Neuron (in vitro differentiated cells): ENCODE results near the gene PEX10.
A peak's percentile ranks its signal among the peaks of the same experiment; 100 is the strongest.

Experiments used
- H2AFZ ChIP-seq: one replicate; pipeline ENCODE4 v1.6.1; 2013; ENCODE audit warnings: low read depth, mild to moderate bottlenecking, inconsistent platforms, low read length, moderate library complexity
- H3K27me3 ChIP-seq: one replicate; pipeline ENCODE4 v1.6.1; 2013; ENCODE audit warnings: low read length; ENCODE audit not compliant: insufficient read depth
- H3K36me3 ChIP-seq: one replicate; pipeline ENCODE4 v1.6.1; 2013; ENCODE audit warnings: low read length; ENCODE audit not compliant: insufficient read depth
- H3K4me1 ChIP-seq: one replicate; pipeline ENCODE4 v1.6.1; 2013; ENCODE audit warnings: low read length; ENCODE audit not compliant: insufficient read depth
- H3K4me3 ChIP-seq: 2 replicates; pipeline ENCODE4 v1.5.1; 2013; ENCODE audit warnings: mild to moderate bottlenecking, low read length, moderate library complexity
- H3K9me3 ChIP-seq: one replicate; pipeline ENCODE4 v1.6.1; 2013; ENCODE audit warnings: low read length

Gene PEX10

GRCh38 chr1:2415337-2415736 lies 3.0 kb upstream of the PEX10 start:
- Histone ChIP-seq H3K27me3 (peaks cover 21% of the 10 kb centered on the region), H3K4me3 (no peak overlapping the region), H2AFZ (no peak overlapping the region), H3K36me3 (peaks cover 2% of the 10 kb centered on the region), H3K4me1 (peaks cover 21% of the 10 kb centered on the region), H3K9me3 (no peaks in the 10 kb centered on the region)

- Histone ChIP-seq H3K36me3 (peaks cover 7% of the 10 kb centered on the region), H3K4me1 (peaks cover 21% of the 10 kb centered on the region), H3K9me3 (no peaks in the 10 kb centered on the region), H3K4me3 (no peak overlapping the region), H2AFZ (no peak overlapping the region), H3K27me3 (peaks cover 15% of the 10 kb centered on the region)
Observed at GRCh38 chr1:2414297-2414958, 2.1 kb upstream of the PEX10 start.

GRCh38 chr1:2413495-2414296 lies 1.3 kb upstream of the PEX10 start:
- H3K9me3 ChIP-seq = no peaks in the 10 kb centered on the region
- H3K4me3 ChIP-seq = peak overlapping the region; percentile 94
- H2AFZ ChIP-seq = no peak overlapping the region
- peaks cover 15% of the 10 kb centered on the region for H3K27me3 ChIP-seq
- peaks cover 13% of the 10 kb centered on the region for H3K36me3 ChIP-seq
- peaks cover 21% of the 10 kb centered on the region for H3K4me1 ChIP-seq

- peaks cover 21% of the 10 kb centered on the region for H3K36me3 ChIP-seq
- peak overlapping the region; percentile 20 for H2AFZ ChIP-seq
- no peaks in the 10 kb centered on the region for H3K9me3 ChIP-seq
- peak overlapping the region; percentile 94 for H3K4me3 ChIP-seq
- H3K27me3 ChIP-seq = peaks cover 7% of the 10 kb centered on the region
- peaks cover 21% of the 10 kb centered on the region for H3K4me1 ChIP-seq
Observed at GRCh38 chr1:2412773-2413494, 570 bp upstream of the PEX10 start.

- H3K4me3 ChIP-seq = peak overlapping the region; percentile 94
- peak overlapping the region; percentile 20 for H2AFZ ChIP-seq
- H3K36me3 ChIP-seq = peaks cover 24% of the 10 kb centered on the region
- no peaks in the 10 kb centered on the region for H3K9me3 ChIP-seq
- H3K27me3 ChIP-seq = peaks cover under 1% of the 10 kb centered on the region
- H3K4me1 ChIP-seq = peaks cover 21% of the 10 kb centered on the region
Observed at GRCh38 chr1:2411801-2412394, 466 bp downstream of the PEX10 start.

GRCh38 chr1:2409745-2410144 lies 2.6 kb downstream of the PEX10 start:
- Histone ChIP-seq H3K4me3 (no peak overlapping the region), H3K4me1 (peaks cover 21% of the 10 kb centered on the region), H3K9me3 (no peaks in the 10 kb centered on the region), H3K36me3 (peaks cover 44% of the 10 kb centered on the region), H2AFZ (no peak overlapping the region), H3K27me3 (no peaks in the 10 kb centered on the region)

- Histone ChIP-seq H3K36me3 (peaks cover 53% of the 10 kb centered on the region), H3K4me3 (no peak overlapping the region), H3K4me1 (peaks cover 17% of the 10 kb centered on the region)
Observed at GRCh38 chr1:2408859-2409276, 3.5 kb downstream of the PEX10 start.

GRCh38 chr1:2408456-2408855 lies 3.9 kb downstream of the PEX10 start:
- H3K4me3 ChIP-seq = no peak overlapping the region
- H3K36me3 ChIP-seq = peaks cover 56% of the 10 kb centered on the region
- H3K9me3 ChIP-seq = no peaks in the 10 kb centered on the region
- no peaks in the 10 kb centered on the region for H3K27me3 ChIP-seq
- H2AFZ ChIP-seq = no peak overlapping the region
- H3K4me1 ChIP-seq = peaks cover 13% of the 10 kb centered on the region

More at GRCh38 chr1:2408859-2409276, 3.5 kb downstream of the PEX10 start:
- Histone ChIP-seq H3K27me3 (no peaks in the 10 kb centered on the region), H2AFZ (no peak overlapping the region), H3K9me3 (no peaks in the 10 kb centered on the region)

GRCh38 chr1:2407991-2408275 lies 4.4 kb downstream of the PEX10 start:
- no peak overlapping the region for H2AFZ ChIP-seq
- H3K27me3 ChIP-seq = no peaks in the 10 kb centered on the region
- H3K9me3 ChIP-seq = no peaks in the 10 kb centered on the region
- H3K4me3 ChIP-seq = no peak overlapping the region
- peaks cover 61% of the 10 kb centered on the region for H3K36me3 ChIP-seq
- peaks cover 8% of the 10 kb centered on the region for H3K4me1 ChIP-seq

GRCh38 chr1:2407166-2407990 lies 5.0 kb downstream of the PEX10 start:
- Histone ChIP-seq H3K36me3 (peaks cover 67% of the 10 kb centered on the region), H3K4me3 (no peak overlapping the region), H3K27me3 (no peaks in the 10 kb centered on the region), H3K9me3 (no peaks in the 10 kb centered on the region), H2AFZ (no peak overlapping the region), H3K4me1 (peaks cover 8% of the 10 kb centered on the region)

- Histone ChIP-seq H3K27me3 (no peaks in the 10 kb centered on the region), H3K9me3 (no peaks in the 10 kb centered on the region), H3K4me3 (no peak overlapping the region)
Observed at GRCh38 chr1:2406451-2407041, 5.8 kb downstream of the PEX10 start.

GRCh38 chr1:2405588-2406295 lies 6.6 kb downstream of the PEX10 start:
- no peaks in the 10 kb centered on the region for H3K4me1 ChIP-seq
- H3K27me3 ChIP-seq = no peaks in the 10 kb centered on the region
- H2AFZ ChIP-seq = no peak overlapping the region
- peaks cover 80% of the 10 kb centered on the region for H3K36me3 ChIP-seq
- H3K9me3 ChIP-seq = no peaks in the 10 kb centered on the region
- H3K4me3 ChIP-seq = no peak overlapping the region

More at GRCh38 chr1:2406451-2407041, 5.8 kb downstream of the PEX10 start:
- Histone ChIP-seq H3K36me3 (peaks cover 75% of the 10 kb centered on the region), H3K4me1 (peaks cover 2% of the 10 kb centered on the region), H2AFZ (no peak overlapping the region)
